Spleen (tissue), 11 donors: ENCODE measurements around the gene CSF3R. TPM values are rescaled to one million over a fixed set of nuclear protein-coding genes. Genes with fewer than 3 reads are reported as not detected.

Source experiments
- DNase-seq: peaks from one replicate; pipeline ENCODE4 v3.0.0-alpha.2; 2020
- H3K27ac ChIP-seq, 8 donors: fragments of 200-600 bp; sonication (generic) in 7 of 8; 1 replicate in 4 of 8; 2 replicates in 4 of 8; pipeline versions ENCODE4 v1.5.0 to v1.8.0; 2016 to 2021; ENCODE audit warnings: inconsistent platforms in 4 of 8, mild to moderate bottlenecking in 4 of 8, moderate library complexity in 1 of 8
- H3K27me3 ChIP-seq, 7 donors: fragments of 200-600 bp; sonication (generic) in 6 of 7; replicated peaks in 1 of 7; 1 replicate in 4 of 7; 2 replicates in 3 of 7; pipeline versions ENCODE4 v1.5.0 to v1.8.0; 2016 to 2021; ENCODE audit warnings: inconsistent platforms in 3 of 7, mild to moderate bottlenecking in 1 of 7
- H3K36me3 ChIP-seq, 6 donors: fragments of 200-600 bp; sonication (generic) in 5 of 6; 1 replicate in 4 of 6; 2 replicates in 2 of 6; pipeline versions ENCODE4 v1.5.0 to v1.8.0; 2016 to 2021; ENCODE audit warnings: inconsistent platforms in 2 of 6
- H3K4me1 ChIP-seq, 6 donors: fragments of 200-600 bp; sonication (generic) in 5 of 6; 1 replicate in 3 of 6; 2 replicates in 3 of 6; pipeline versions ENCODE4 v1.5.0 to v1.8.0; 2016 to 2021; ENCODE audit warnings: inconsistent platforms in 3 of 6
- H3K4me3 ChIP-seq, 8 donors: fragments of 200-600 bp; sonication (generic) in 7 of 8; 1 replicate in 4 of 8; 2 replicates in 4 of 8; pipeline versions ENCODE4 v1.5.0 to v1.8.0; 2016 to 2021; ENCODE audit warnings: inconsistent platforms in 4 of 8, mild to moderate bottlenecking in 4 of 8, moderate library complexity in 2 of 8
- H3K9me3 ChIP-seq, 8 donors: fragments of 200-600 bp; sonication (generic) in 7 of 8; 1 replicate in 4 of 8; 2 replicates in 4 of 8; pipeline versions ENCODE4 v1.5.0 to v1.8.0; 2016 to 2021; ENCODE audit warnings: inconsistent platforms in 4 of 8
- CTCF ChIP-seq, 11 experiments: fragments of 200-600 bp in 7 of 11; fragments of 450-650 bp in 4 of 11; sonication (generic) in 4 of 11; IDR thresholded peaks in 8 of 11; conservative IDR thresholded peaks in 3 of 11; 1 replicate in 7 of 11; 2 replicates in 4 of 11; pipeline versions ENCODE4 v1.4.0 to v1.8.0; 2016 to 2021; ENCODE audit warnings: antibody characterized with exemption in 11 of 11, inconsistent platforms in 4 of 11, mild to moderate bottlenecking in 1 of 11
- POLR2A ChIP-seq, 3 donors: fragments of 450-650 bp; IDR thresholded peaks; one replicate each; pipeline ENCODE4 v1.5.1; 2017; ENCODE audit warnings: antibody characterized with exemption in 3 of 3, mild to moderate bottlenecking in 1 of 3
- POLR2AphosphoS5 ChIP-seq, 3 donors: sonication (generic); formaldehyde crosslinking; IDR thresholded peaks; one replicate each; pipeline ENCODE4 v1.5.1; 2017; ENCODE audit warnings: antibody characterized with exemption in 3 of 3
- WGBS, 5 donors: extraction: QIAGEN DNeasy Blood & Tissue Kit in 3 of 5; methylation state at CpG; one replicate each; pipeline versions ENCODE4 v1.1.5 to v1.1.7; 2013 to 2018; 5-methylcytosine and 5-hydroxymethylcytosine counted together
- intact Hi-C: fragments of 100-400 bp; cut with DNase I; formaldehyde crosslinking; loops from one replicate; pipeline ENCODE4 v1.15.0; 2023; ENCODE audit warnings: low total_unique reads
- polyA plus RNA-seq, 3 donors: library from polyadenylated mRNA; stranded (reverse); fragments of 200-250 nt; gene quantifications; one replicate each; pipeline ENCODE4 v1.2.1, GENCODE V29; 2013
- total RNA-seq, 7 donors: library from RNA; depleted of rRNA in 3 of 7; stranded (reverse); fragments of >200 nt in 3 of 7; fragmentation: NEBNext Ultra II Directional in 4 of 7; extraction: Animal tissue kit (Norgen Biotek cat#: 25700) in 4 of 7; gene quantifications; one replicate each; pipeline versions ENCODE4 v1.1.0 to v1.2.1, GENCODE V29; 2016 to 2021
- donor health status: healthy with polysubstance abuse.
- donor health status: DM: no; HTN: no; CAD: no; lungs with moderate emphysema.
- donor health status: DM: no; HTN: no; CAD: no.
- donor health status: Bipolar disorder and iron deficiency.
- donor health status: healthy.
- donor health status: DM: no; HTN: no; CAD: no.
- donor health status: DM: yes; HTN: yes; CAD: no.

The CSF3R gene
- total and polyA plus RNA-seq, 10 donors: 8.9 to 795 (median 220) TPM

GRCh38 chr1:36486439-36487335 lies 4.0 kb upstream of the CSF3R start:
- TF ChIP-seq POLR2A (IDR thresholded peaks at IDR 0.05) (no peak), POLR2AphosphoS5 (IDR thresholded peaks at IDR 0.05) (peak in 2 of 3 donors; percentile 61 to 76)
- Histone ChIP-seq H3K4me1 (peaks cover 0 to 64% (median 22%) of the 10 kb centered on the region in 6 donors), H3K27me3 (peaks cover 0 to under 1% (median 0%) of the 10 kb centered on the region in 7 donors), H3K36me3 (no peaks in the 10 kb centered on the region), H3K9me3 (no peaks in the 10 kb centered on the region), H3K27ac (peak overlapping the region; percentile 27 to 92 (median 82)), H3K4me3 (peak overlapping the region in 3 of 8 donors; percentile 0 to 51 (median 11))
- intact Hi-C loops: no loop called here
- DNase-seq: peak; percentile 92
- WGBS, 5 donors: 35 to 69% (median 47%) methylated on average over 15 to 17 of the region's 17 CpGs

GRCh38 chr1:36486093-36486438 lies 3.4 kb upstream of the CSF3R start:
- WGBS, 5 donors: 82 to 95% (median 92%) methylated on average over 2 of the region's 2 CpGs
- Histone ChIP-seq H3K36me3 (peaks cover 0 to 3% (median 0%) of the 10 kb centered on the region in 6 donors), H3K9me3 (no peaks in the 10 kb centered on the region), H3K4me3 (peak overlapping the region in 1 of 8 donors; percentile 51), H3K27ac (peak overlapping the region; percentile 27 to 92 (median 82)), H3K4me1 (peaks cover 0 to 67% (median 22%) of the 10 kb centered on the region in 6 donors), H3K27me3 (peaks cover 0 to 3% (median 0%) of the 10 kb centered on the region in 7 donors)
- intact Hi-C loops: no loop called here
- DNase-seq: no peak
- TF ChIP-seq POLR2A (IDR thresholded peaks at IDR 0.05) (no peak), POLR2AphosphoS5 (IDR thresholded peaks at IDR 0.05) (no peak), CTCF (IDR thresholded peaks at IDR 0.05 in 8 of 11, conservative IDR thresholded peaks at IDR 0.05 in 3 of 11) (no peak)

- intact Hi-C loops: no loop called here
- Histone ChIP-seq H3K4me1 (peaks cover 0 to 67% (median 22%) of the 10 kb centered on the region in 6 donors), H3K27me3 (peaks cover 0 to 7% (median 0%) of the 10 kb centered on the region in 7 donors), H3K4me3 (no peak overlapping the region), H3K36me3 (peaks cover 0 to 22% (median 0%) of the 10 kb centered on the region in 6 donors), H3K9me3 (no peaks in the 10 kb centered on the region), H3K27ac (peak overlapping the region in 3 of 8 donors; percentile 89 to 92 (median 92))
- WGBS, 5 donors: 84 to 93% (median 86%) methylated on average over 2 of the region's 2 CpGs
- DNase-seq: no peak
- TF ChIP-seq POLR2A (IDR thresholded peaks at IDR 0.05) (no peak), POLR2AphosphoS5 (IDR thresholded peaks at IDR 0.05) (no peak), CTCF (IDR thresholded peaks at IDR 0.05 in 8 of 11, conservative IDR thresholded peaks at IDR 0.05 in 3 of 11) (no peak)
Measured at GRCh38 chr1:36484099-36484498, 1.4 kb upstream of the CSF3R start.

- peak overlapping the region in 7 of 8 donors; percentile 17 to 64 (median 28) for H3K4me3 ChIP-seq
- no peaks in the 10 kb centered on the region for H3K9me3 ChIP-seq
- H3K4me1 ChIP-seq: peaks cover 0 to 58% (median 17%) of the 10 kb centered on the region in 6 donors
- TF ChIP-seq CTCF (IDR thresholded peaks at IDR 0.05 in 8 of 11, conservative IDR thresholded peaks at IDR 0.05 in 3 of 11) (no peak), POLR2AphosphoS5 (IDR thresholded peaks at IDR 0.05) (peak in 1 of 3 donors; percentile 49)
- peaks cover 0 to 43% (median 0%) of the 10 kb centered on the region in 6 donors for H3K36me3 ChIP-seq
- intact Hi-C loops: no loop called here
- H3K27ac ChIP-seq: peak overlapping the region in 7 of 8 donors; percentile 68 to 92 (median 84)
- peaks cover 0 to 7% (median 0%) of the 10 kb centered on the region in 7 donors for H3K27me3 ChIP-seq
- DNase-seq: peak; percentile 76
- WGBS, 5 donors: 14 to 28% (median 22%) methylated on average over 24 to 26 of the region's 26 CpGs
Measured at GRCh38 chr1:36481771-36482723, 666 bp downstream of the CSF3R start.
